ENCODE results near the gene PTDSS2. TPM values are rescaled to one million over a fixed set of nuclear protein-coding genes. Genes with fewer than 3 reads are reported as not detected.

PTDSS2 gene
- total RNA-seq, 2 donors from 2014 or later = 20.6 to 27.6 TPM

DNA sequence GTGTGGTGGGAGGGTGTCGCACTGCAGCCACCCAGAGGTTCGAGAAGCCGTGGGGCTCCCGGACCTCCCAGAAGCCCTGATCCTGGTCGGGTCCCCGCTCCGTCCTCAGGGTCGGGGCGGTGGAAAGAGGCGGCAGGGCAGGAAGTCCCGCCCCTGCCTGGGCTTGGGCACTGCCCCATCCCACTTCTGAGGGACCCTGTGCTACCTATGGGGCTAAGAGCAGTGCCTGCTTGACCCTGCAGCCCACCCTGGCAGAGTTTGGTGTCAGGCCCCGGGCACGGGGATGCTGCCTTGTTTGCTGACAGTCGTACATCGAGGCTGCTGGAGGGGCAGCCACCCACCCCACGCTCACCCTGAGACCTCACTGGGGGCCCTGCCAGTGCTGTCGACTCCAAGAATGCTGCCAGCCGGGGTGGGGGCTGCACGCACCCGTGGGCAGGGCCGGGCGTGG is 37.5 kb downstream of the PTDSS2 start:
- TF ChIP-seq, protein P1, sequence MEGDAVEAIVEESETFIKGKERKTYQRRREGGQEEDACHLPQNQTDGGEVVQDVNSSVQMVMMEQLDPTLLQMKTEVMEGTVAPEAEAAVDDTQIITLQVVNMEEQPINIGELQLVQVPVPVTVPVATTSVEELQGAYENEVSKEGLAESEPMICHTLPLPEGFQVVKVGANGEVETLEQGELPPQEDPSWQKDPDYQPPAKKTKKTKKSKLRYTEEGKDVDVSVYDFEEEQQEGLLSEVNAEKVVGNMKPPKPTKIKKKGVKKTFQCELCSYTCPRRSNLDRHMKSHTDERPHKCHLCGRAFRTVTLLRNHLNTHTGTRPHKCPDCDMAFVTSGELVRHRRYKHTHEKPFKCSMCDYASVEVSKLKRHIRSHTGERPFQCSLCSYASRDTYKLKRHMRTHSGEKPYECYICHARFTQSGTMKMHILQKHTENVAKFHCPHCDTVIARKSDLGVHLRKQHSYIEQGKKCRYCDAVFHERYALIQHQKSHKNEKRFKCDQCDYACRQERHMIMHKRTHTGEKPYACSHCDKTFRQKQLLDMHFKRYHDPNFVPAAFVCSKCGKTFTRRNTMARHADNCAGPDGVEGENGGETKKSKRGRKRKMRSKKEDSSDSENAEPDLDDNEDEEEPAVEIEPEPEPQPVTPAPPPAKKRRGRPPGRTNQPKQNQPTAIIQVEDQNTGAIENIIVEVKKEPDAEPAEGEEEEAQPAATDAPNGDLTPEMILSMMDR (IDR thresholded peaks at IDR 0.05) = no peak
- Histone ChIP-seq H3K36me3 (no peaks in the 10 kb centered on the region), H3K4me1 (no peaks in the 10 kb centered on the region), H3K4me3 (no peak overlapping the region), H3K27ac (no peak overlapping the region), H3K9me3 (no peaks in the 10 kb centered on the region), H3K9ac (ENCODE audit: low read depth in 2 of 2, low read length in 2 of 2) (no peak overlapping the region), H3K27me3 (no peaks in the 10 kb centered on the region)
- DNase-seq = no peak
- intact Hi-C loops (cut with DNase I) = no loop called here

DNA sequence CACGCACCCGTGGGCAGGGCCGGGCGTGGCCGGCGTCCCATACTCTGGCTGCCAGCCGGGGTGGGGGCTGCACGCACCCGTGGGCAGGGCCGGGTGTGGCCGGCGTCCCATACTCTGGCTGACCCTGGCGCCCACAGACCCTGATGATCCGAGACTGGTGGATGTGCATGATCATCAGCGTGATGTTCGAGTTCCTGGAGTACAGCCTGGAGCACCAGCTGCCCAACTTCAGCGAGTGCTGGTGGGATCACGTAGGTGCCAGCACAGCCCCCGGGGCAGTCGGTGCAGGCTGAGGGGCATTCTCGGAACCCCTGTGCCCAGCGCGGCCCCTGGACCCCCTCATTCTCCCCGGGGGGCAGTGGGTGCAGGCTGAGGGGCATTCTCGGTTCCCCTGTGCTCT is 38.0 kb downstream of the PTDSS2 start:
- no peak for DNase-seq
- intact Hi-C loops (cut with DNase I) = no loop called here
- H3K36me3 ChIP-seq = no peaks in the 10 kb centered on the region

DNA sequence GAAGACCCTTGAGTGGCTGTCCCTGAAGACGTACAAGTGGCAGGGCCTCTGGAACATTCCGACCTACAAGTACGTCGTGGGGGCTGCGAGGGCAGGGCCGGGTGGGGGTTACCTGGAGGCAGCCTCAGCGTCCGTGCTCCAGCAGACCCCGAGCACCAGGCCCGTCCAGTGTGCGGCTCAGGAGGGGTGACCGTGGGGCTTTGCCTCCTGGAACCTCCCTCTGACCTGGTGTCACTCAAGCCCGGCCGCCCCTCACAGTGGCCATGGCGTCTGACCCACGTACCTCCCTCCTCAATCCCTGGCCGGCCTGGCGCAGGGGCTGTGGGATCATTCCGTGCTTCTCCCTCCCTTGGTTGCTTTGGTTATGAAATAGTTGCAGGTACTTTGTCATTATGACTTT is 38.5 kb downstream of the PTDSS2 start:
- no peak overlapping the region for H3K27ac ChIP-seq
- H3K9ac ChIP-seq (ENCODE audit: low read depth in 2 of 2, low read length in 2 of 2) = no peak overlapping the region
- DNase-seq = no peak
- H3K4me3 ChIP-seq = no peak overlapping the region
- H3K9me3 ChIP-seq = no peaks in the 10 kb centered on the region
- no peaks in the 10 kb centered on the region for H3K27me3 ChIP-seq
- no peaks in the 10 kb centered on the region for H3K4me1 ChIP-seq
- H3K36me3 ChIP-seq = no peaks in the 10 kb centered on the region
- TF ChIP-seq, protein P1 (IDR thresholded peaks at IDR 0.05) = no peak
- intact Hi-C loops (cut with DNase I) = no loop called here

More for the DNA sequence above, 38.0 kb downstream of the PTDSS2 start:
- Histone ChIP-seq H3K27me3 (no peaks in the 10 kb centered on the region), H3K27ac (no peak overlapping the region), H3K9ac (ENCODE audit: low read depth in 2 of 2, low read length in 2 of 2) (no peak overlapping the region), H3K4me1 (no peaks in the 10 kb centered on the region), H3K9me3 (no peaks in the 10 kb centered on the region), H3K4me3 (no peak overlapping the region)
- TF ChIP-seq, protein P1 (IDR thresholded peaks at IDR 0.05) = no peak

DNA sequence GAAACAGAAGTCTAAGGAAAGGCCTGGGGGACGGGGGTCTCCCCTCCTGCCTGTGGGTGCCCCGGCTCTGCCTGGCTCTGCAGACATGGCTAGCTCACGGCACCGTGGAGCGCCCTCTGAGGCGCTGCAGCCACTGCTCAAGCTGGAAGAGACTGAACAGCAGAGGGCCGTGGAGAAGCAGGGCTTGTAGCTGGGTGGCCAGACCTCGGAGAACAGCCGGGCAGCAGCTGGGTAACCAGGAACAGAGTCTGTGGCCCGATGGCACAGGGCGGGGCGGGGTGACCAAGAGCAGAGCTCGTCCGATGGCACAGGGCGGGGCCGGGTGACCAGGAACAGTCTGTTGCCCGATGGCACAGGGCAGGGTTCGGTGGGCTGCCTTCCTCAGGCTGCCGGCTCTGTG is 38.9 kb downstream of the PTDSS2 start:
- intact Hi-C loops (cut with DNase I) = no loop called here
- no peaks in the 10 kb centered on the region for H3K36me3 ChIP-seq
- no peaks in the 10 kb centered on the region for H3K27me3 ChIP-seq
- TF ChIP-seq, protein P1 (IDR thresholded peaks at IDR 0.05) = no peak
- peak; percentile 37 for DNase-seq
- H3K9me3 ChIP-seq = no peaks in the 10 kb centered on the region
- no peak overlapping the region for H3K27ac ChIP-seq
- no peak overlapping the region for H3K9ac ChIP-seq (ENCODE audit: low read depth in 2 of 2, low read length in 2 of 2)
- no peaks in the 10 kb centered on the region for H3K4me1 ChIP-seq
- no peak overlapping the region for H3K4me3 ChIP-seq

DNA sequence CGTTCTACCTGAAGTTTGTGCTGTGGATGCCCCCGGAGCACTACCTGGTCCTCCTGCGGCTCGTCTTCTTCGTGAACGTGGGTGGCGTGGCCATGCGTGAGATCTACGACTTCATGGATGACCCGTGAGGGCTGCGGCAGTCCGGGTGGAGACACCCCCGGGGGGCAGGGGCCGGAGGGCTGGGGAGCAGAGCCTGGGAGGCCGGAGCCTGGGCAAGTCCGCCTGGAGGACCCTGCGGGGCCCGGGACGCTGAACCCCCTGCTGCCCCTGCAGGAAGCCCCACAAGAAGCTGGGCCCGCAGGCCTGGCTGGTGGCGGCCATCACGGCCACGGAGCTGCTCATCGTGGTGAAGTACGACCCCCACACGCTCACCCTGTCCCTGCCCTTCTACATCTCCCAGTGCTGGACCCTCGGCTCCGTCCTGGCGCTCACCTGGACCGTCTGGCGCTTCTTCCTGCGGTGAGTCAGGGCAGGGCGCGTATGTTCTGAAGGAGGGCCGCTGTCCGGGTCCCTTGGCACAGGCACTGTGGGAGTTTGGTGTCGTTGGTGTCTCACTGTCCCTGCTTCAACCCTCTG is 39.6 kb downstream of the PTDSS2 start:
- Histone ChIP-seq H3K4me1 (no peaks in the 10 kb centered on the region), H3K9ac (ENCODE audit: low read depth in 2 of 2, low read length in 2 of 2) (no peak overlapping the region), H3K27me3 (no peaks in the 10 kb centered on the region), H3K9me3 (no peaks in the 10 kb centered on the region), H3K27ac (no peak overlapping the region), H3K36me3 (peaks cover 6% of the 10 kb centered on the region), H3K4me3 (no peak overlapping the region)
- intact Hi-C loops (cut with DNase I) = no loop called here
- TF ChIP-seq, protein P1 (IDR thresholded peaks at IDR 0.05) = no peak
- no peak for DNase-seq

Data from colonic mucosa (tissue), 4 donors.